Raji (cell line): ENCODE measurements around the gene CHST8.

ENCODE experiments used
- POLR2A ChIP-seq: IDR thresholded peaks from 2 replicates; pipeline ENCODE4 v1.6.1; 2011; ENCODE audit warnings: low read depth, low read length, control low read depth; ENCODE audit not compliant: insufficient read depth

CHST8 gene

DNA sequence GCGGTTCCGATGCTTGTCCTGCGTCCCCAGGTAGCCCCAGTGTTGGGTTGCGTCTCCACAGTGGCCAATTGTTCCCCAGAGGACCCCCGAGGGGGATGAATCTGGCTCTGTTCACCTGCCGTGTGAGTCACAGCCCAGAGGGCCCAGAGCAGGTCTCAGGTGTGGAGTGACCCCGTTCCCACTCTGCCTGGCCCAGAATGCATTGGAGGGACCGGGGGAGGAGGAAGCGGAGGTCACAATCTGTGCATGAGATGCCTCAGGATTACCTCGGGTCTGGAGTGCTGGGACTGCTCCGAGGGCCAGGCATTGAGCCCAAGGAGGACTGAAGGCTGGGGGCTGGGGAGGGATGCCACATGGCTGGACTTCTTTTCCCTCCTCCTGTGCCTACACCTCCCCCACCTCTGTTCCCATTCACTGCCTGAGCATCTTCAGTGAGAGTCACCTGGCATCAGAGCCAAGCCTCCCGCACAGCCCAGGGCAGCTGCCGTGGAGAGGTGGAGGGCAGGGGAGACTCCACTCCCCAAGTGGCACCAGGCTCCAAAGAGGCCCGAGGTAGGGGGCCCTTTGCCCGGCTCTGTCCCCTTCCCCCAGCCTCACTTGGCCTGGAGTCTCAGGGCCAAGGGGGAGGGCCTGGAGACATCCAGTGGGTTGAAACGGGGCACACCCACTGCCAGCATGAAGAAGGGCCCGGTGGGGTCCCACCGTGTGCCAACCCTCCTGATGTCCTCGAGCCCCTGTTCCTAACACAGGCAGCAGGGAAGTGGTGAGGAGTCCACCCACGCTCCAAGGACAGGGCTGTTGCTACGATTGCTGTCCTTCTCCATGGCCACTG is 81.1 kb downstream of the CHST8 start:
- no peak for TF ChIP-seq POLR2A

DNA sequence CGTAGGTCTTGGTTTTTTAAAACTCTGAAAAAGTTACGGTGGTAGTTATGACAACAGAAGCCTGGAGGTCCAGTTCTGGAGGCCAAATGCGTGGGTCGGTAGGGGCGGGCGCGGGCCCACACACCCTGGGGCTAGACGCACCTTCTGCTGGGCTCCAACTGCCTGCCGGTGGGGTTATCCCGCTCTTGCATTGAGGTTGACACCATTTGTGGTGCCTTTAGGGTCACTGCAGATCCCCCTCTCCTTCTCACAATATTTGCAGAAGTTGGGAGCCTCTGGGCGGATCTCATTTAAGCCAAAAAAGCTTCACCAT is 81.6 kb downstream of the CHST8 start:
- no peak for TF ChIP-seq POLR2A

DNA sequence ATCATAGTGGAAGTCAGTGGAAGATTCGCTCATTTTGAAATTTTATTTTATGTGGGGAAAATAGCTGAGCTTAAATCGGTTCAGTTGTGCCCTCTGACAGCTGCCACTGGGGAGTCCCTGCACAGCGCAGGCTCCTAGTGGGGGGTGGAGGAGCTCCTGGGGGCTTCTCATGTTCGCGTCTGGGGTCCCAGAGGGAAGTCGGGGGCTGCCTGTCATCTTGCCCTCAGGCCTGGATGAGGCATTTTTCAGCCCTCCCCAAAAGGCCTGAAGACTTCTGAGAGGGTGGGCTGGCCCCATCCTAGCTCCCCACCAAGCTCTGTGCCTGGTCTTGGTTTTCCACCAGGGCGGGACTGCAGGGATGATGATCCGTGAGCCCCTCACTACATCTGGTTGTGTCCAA is 82.1 kb downstream of the CHST8 start:
- no peak for TF ChIP-seq POLR2A

DNA sequence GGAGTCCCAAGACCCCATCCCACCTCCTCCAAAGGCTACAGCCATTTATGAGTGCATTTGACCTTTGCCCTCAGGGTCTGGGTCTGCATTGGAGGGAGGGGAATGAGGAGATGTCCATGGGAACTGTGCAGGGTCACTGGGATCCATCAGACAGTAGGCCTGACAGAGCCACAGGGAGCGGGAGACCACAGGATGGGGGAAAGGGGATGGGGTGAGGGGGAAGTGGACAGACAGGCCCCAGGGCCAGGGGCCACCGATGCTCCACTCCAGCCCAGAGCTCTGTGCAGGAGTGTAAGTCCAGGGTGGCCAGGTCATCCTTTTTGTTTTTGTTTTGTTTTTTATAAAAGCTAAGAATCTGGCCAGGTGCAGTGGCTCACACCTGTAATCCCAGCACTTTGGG is 82.5 kb downstream of the CHST8 start:
- no peak for TF ChIP-seq POLR2A

DNA sequence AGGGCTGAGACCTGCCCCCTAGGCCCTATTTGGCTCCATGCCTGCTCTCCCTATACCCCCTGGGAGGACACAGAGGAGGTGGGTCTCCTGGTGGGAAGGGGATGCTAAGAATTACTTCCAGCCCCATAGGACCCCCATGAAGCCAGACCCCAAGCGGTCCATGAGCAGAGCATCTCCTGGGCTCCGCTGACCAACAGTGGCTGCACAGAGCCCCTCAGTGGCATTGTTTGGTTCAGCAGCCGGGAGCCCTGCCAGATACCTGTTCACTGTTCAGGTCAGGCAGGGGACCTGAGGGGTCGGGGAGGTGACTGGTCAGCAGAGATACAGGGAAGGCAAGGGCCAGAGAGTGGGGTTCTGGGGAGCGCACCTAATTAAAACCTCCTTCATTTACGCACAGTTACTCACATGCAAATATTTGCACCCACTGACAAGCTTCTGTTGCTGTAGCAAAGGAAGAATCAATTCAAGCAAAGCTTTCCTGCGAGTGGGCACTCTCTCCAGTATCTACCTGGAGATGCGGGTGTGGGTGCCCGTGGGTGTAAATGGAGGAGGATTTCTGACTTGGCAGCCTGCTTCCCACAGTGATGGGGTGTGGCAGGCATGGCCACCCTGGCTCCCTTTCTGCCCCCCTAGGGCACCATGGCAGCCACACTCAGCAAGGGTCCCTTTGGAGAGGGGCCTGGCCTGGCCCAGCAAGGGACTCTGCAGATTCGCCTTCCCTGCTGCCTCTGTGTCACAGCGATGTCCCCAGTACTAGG is 83.5 kb downstream of the CHST8 start:
- no peak for TF ChIP-seq POLR2A

DNA sequence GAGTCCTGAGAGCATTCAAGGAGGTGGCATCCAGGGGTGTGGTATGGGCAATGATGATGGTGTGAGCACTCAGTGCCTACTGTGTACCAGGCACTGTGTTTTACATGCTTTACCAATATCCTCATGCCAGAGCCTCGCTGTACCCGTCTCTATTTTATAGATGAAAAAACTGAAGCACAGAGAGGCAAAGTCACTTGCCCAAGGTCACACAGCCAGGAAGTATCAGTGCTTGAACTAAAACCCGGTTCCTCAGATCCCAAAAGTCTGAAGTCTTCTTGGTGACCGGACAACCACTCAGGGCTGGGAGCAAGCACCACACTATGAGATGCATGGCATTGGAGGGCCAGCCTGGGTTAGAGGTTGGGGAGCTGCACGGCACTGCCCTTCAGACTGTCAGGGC is 84.1 kb downstream of the CHST8 start:
- TF ChIP-seq POLR2A: no peak

DNA sequence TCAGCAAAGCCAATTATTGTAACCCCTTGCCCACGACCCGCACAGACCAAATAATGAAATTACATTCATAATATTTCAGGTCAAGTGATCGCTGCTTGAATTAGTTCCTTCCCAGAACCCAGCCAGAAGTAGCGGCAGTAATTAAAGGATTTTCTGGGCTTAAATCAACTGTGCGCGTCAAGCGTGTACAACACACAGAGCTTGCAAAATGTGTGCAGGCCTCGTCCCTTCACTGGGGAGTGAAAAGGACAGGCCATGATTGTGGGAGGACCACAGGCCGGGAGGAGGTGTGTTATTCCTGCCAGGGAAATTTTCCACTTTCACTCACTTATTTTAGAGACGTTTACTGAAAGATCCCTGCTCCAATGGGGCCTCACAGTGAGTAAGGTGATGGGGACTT is 84.9 kb downstream of the CHST8 start:
- no peak for TF ChIP-seq POLR2A

DNA sequence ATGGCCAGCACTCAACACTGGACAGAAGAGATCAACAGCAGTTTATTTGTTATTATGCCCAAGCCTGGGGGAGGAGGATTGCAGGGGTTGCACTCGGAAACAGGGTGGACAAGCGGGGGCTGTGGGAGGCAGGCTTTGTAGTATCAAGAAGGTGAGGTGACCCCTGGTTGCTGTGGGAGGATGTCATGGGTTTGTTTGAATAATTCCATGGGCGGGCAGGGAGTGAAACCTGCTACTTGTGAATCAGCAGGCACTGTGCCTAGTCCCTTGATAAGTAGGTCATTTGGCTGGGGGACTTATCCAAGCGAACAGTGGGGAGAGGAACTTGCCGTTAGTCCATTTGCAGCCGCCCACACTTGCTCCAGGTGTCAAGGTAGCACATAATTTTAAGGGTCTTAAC is 90.5 kb downstream of the CHST8 start:
- no peak for TF ChIP-seq POLR2A

DNA sequence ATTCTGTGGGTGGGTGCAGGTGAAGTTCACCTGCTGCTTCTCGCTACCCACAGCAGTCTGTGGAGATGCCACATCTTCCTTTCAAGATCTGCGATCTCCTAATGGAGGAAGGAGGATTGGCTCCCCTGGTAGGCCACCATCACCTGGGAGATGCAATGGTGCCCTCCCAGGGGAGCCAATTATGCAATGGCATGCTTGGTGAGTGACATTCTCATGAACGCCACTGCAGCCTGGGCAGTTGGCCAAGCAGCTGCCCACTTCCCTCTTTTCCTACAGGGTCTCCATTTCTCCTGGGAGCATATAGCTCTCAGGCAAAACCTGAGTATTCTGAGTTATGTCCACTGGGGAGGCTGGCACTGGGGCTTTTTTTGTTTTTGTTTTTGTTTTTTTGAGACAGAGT is 91.4 kb downstream of the CHST8 start:
- TF ChIP-seq POLR2A: no peak

DNA sequence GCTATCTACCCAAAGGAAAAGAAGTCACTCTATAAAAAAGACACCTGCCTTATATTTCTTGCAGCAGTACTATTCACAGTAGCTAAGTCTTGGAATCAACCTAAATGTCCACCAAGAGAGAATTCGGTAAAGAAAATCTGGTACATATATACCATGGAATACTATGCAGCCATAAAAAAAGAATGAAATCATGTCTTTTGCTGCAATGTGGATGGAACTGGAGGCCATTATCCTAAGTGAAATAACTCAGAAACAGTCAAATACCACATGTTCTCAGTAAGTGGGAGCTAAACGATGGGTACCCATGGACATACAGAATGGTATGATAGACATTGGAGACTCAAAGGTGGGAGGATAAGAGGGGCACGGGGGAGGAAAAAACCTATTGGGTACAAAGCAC is 92.4 kb downstream of the CHST8 start:
- no peak for TF ChIP-seq POLR2A

DNA sequence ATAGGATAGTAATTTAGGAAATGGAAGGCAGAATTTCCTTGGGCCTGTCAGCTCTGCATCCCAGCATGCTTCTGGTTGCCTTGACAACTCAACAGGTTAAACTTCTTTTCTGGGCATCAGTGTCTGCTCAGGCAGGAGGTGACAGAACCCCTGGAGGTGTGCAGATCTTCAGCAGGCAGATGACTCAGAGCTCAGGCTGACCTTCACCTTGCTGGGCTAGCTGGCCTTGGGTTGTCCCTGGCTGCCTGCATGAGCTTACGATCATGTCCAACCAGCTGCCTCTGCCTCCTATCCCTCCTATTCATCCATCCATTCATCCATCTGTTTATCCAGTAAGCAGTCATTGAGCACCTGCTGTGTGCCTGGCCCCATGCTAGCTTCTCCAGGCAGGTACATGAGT is 93.7 kb downstream of the CHST8 start:
- TF ChIP-seq POLR2A: no peak

DNA sequence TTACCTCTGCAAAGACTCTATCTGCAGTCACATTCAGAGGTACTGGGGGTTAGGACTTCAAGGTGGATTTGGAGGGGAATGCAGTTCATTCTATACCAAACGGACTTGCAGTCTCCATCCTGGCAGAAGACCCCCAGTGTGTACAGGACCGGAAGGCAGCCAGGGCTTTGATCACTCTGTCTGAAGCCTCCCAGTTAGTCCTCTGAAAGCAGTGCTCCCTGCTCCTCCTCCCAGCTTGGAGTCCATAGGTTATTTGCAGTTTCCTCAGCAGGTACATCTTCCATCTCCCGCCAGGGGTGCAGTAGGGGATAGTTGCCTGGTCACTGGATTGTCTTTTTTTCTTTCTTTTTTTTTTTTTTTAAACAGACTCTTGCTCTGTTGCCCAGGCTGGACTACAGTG is 96.1 kb downstream of the CHST8 start:
- TF ChIP-seq POLR2A: no peak

DNA sequence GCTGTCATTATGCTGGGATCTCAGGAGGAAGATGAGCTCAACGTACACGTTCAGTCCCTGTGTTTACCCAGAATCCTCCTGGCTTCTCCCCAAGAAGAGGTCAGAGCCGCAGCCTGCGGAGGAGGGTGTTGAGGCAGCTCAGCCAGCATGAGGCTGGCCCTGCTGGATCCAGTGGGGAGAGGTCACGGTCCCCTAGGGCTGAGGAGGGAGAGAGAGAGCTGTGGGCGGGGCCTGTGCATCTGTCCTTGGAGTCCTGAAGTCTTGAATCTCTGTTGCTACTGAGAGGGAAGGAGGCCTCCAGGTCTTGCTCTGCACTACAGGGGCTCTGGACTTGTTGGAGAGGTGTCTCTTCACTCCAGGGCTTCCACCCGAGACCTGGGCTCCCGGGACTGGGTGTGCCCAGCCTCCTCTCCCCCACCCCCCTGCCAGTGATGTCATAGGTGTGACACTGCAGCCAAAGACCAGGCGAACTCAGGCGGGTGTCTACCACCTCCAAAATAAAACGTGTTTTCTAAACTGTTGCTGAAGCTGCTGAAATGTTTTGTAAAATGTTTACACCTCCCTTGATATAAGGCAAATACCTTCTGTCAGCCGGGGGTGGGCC is 97.0 kb downstream of the CHST8 start:
- no peak for TF ChIP-seq POLR2A

DNA sequence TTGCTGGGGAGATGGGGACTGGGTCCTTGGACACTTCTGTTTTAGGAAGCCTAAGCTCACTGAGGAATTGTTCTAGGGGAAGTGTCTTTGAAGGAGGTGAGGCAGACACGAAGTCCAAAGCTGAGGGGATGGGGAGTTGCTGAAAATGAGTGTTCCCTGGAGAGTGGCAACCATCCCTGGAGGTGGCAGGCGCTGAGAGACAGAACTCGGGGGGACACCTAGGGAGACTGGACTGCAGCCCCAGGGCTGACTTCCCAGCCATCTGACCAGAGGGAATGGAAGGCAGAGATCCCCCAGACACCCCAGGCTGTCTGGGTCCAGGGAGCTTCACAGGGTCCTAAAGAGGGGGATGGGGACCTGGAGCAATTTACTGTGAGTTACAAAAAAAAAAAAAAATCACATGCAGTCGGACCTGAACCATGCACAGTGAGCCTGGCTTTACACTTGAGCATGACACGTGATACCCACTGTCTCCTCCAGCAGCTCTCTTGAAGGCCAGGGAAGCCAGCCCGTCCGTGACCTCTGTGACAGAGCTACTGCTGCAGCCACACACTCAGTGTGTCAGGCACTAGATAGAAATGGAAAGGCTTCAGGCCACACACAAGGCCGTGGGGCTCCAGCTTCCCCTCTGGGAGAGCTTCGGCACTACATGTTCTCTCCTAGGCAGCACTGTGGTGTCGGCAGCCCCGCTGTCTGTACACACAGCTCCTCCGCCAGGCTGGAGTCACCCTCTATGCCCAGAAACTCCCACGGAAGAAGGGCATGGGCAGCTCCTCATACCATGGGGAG is 97.8 kb downstream of the CHST8 start:
- no peak for TF ChIP-seq POLR2A

DNA sequence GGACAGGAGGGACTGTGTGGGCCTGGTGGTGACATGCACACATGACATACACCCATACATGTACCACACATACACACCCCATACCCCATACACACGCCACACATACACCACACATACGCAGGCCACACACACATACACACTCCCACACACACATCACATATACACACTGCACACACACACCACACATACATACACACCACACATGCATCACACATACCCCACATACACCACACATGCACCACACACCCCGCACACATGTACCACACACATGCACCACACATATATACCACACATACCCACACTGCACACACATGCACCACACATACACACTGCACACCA is 98.4 kb downstream of the CHST8 start:
- no peak for TF ChIP-seq POLR2A
